GM23338 (cell line): ENCODE results near the gene CHSY1.

ENCODE experiments used
- CREB1 ChIP-seq: fragments of 250-450 bp; sonication (Bioruptor Pico); IDR thresholded peaks from 2 replicates; pipeline ENCODE4 v1.5.0; 2020; ENCODE audit warnings: low read depth, mild to moderate bottlenecking, moderate library complexity
- EZH2 ChIP-seq: fragments of 200-600 bp; sonication (generic); IDR thresholded peaks from one replicate; pipeline ENCODE4 v1.8.0; 2017; ENCODE audit warnings: antibody characterized with exemption, mild to moderate bottlenecking, low read depth; ENCODE audit not compliant: unreplicated experiment
- EZH2phosphoT487 ChIP-seq: fragments of 200-600 bp; sonication (generic); IDR thresholded peaks from one replicate; pipeline ENCODE4 v1.8.1; 2018; ENCODE audit warnings: antibody characterized with exemption; ENCODE audit not compliant: unreplicated experiment
- JUNB ChIP-seq: IDR thresholded peaks from one replicate; pipeline ENCODE4 v1.6.1; 2016; ENCODE audit warnings: antibody characterized with exemption; ENCODE audit not compliant: unreplicated experiment
- NANOG ChIP-seq: IDR thresholded peaks from 2 replicates; pipeline ENCODE4 v1.6.1; 2016; ENCODE audit warnings: antibody characterized with exemption, borderline replicate concordance
- POLR2AphosphoS5 ChIP-seq: IDR thresholded peaks from 2 replicates; pipeline ENCODE4 v1.6.1; 2016; ENCODE audit warnings: antibody characterized with exemption, low read depth
- STAT1 ChIP-seq: IDR thresholded peaks from one replicate; pipeline ENCODE4 v1.6.1; 2016; ENCODE audit warnings: antibody characterized with exemption; ENCODE audit not compliant: unreplicated experiment
- ZNF114 ChIP-seq: fragments of 250-450 bp; sonication (Bioruptor Pico); IDR thresholded peaks from 2 replicates; pipeline ENCODE4 v1.5.0; 2020; ENCODE audit warnings: mild to moderate bottlenecking, moderate library complexity
- ZNF331 ChIP-seq: fragments of 250-450 bp; sonication (Bioruptor Pico); IDR thresholded peaks from 2 replicates; pipeline ENCODE4 v1.5.0; 2020; ENCODE audit warnings: low read depth, mild to moderate bottlenecking, moderate library complexity
- TF ChIP-seq, protein P1 (sequence below), 2 experiments: fragments of 200-600 bp in 1 of 2; sonication (generic) in 1 of 2; conservative IDR thresholded peaks; 2 replicates each; pipeline versions ENCODE4 v1.5.1 to v1.6.1; 2016 to 2017; ENCODE audit warnings: antibody characterized with exemption in 2 of 2, low read depth in 2 of 2, mild to moderate bottlenecking in 2 of 2, moderate library complexity in 1 of 2
- TF ChIP-seq, protein P2 (sequence below): IDR thresholded peaks from 2 replicates; pipeline ENCODE4 v1.6.1; 2016; ENCODE audit warnings: antibody characterized with exemption
- TF ChIP-seq, protein P3 (sequence below): IDR thresholded peaks from one replicate; pipeline ENCODE4 v1.6.1; 2018; ENCODE audit warnings: antibody characterized with exemption; ENCODE audit not compliant: unreplicated experiment
- TF ChIP-seq, protein P4 (sequence below): fragments of 250-450 bp; sonication (Bioruptor Pico); IDR thresholded peaks from 2 replicates; pipeline ENCODE4 v1.5.0; 2020; ENCODE audit warnings: mild to moderate bottlenecking, moderate library complexity

DNA sequence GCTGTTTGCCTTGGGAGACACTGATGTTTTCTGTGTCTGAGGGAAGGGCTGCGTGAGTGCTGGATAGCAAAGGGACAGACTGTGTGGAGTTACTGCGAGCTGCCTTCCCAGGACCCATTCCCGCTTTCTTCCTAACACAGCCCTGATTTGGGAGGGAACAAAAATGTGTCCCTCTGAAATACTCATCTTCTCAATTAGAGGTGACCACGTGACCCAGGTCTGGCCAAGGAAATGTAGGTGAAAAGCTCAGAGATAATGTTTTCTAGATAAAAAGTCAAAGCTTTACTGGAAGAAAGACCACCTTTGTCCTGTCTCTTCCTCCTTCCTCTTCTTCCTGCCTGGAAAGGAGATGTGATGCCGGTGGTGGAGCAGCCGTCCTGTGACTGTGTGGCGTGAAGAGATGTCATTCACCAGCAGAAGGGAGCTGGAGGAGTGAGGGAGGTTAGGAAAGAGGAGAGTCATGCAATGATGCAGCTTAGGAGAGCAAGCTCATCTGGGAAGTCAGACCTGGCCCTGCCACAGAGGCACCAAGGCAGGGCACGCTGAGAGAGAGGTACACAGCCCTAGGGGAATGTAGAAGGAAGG is 105.6 kb downstream of the CHSY1 start:
- TF ChIP-seq, protein P1, sequence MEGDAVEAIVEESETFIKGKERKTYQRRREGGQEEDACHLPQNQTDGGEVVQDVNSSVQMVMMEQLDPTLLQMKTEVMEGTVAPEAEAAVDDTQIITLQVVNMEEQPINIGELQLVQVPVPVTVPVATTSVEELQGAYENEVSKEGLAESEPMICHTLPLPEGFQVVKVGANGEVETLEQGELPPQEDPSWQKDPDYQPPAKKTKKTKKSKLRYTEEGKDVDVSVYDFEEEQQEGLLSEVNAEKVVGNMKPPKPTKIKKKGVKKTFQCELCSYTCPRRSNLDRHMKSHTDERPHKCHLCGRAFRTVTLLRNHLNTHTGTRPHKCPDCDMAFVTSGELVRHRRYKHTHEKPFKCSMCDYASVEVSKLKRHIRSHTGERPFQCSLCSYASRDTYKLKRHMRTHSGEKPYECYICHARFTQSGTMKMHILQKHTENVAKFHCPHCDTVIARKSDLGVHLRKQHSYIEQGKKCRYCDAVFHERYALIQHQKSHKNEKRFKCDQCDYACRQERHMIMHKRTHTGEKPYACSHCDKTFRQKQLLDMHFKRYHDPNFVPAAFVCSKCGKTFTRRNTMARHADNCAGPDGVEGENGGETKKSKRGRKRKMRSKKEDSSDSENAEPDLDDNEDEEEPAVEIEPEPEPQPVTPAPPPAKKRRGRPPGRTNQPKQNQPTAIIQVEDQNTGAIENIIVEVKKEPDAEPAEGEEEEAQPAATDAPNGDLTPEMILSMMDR (conservative IDR thresholded peaks at IDR 0.05; ENCODE audit: low read depth in 2 of 2) = no peak
- TF ChIP-seq EZH2 = no peak
- TF ChIP-seq CREB1 (CRISPR knock-in tag) = no peak
- TF ChIP-seq POLR2AphosphoS5 = no peak
- TF ChIP-seq EZH2phosphoT487 = no peak
- TF ChIP-seq, protein P2, sequence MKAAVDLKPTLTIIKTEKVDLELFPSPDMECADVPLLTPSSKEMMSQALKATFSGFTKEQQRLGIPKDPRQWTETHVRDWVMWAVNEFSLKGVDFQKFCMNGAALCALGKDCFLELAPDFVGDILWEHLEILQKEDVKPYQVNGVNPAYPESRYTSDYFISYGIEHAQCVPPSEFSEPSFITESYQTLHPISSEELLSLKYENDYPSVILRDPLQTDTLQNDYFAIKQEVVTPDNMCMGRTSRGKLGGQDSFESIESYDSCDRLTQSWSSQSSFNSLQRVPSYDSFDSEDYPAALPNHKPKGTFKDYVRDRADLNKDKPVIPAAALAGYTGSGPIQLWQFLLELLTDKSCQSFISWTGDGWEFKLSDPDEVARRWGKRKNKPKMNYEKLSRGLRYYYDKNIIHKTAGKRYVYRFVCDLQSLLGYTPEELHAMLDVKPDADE = no peak
- TF ChIP-seq JUNB = no peak
- TF ChIP-seq ZNF331 (CRISPR knock-in tag) = no peak
- TF ChIP-seq, protein P3, sequence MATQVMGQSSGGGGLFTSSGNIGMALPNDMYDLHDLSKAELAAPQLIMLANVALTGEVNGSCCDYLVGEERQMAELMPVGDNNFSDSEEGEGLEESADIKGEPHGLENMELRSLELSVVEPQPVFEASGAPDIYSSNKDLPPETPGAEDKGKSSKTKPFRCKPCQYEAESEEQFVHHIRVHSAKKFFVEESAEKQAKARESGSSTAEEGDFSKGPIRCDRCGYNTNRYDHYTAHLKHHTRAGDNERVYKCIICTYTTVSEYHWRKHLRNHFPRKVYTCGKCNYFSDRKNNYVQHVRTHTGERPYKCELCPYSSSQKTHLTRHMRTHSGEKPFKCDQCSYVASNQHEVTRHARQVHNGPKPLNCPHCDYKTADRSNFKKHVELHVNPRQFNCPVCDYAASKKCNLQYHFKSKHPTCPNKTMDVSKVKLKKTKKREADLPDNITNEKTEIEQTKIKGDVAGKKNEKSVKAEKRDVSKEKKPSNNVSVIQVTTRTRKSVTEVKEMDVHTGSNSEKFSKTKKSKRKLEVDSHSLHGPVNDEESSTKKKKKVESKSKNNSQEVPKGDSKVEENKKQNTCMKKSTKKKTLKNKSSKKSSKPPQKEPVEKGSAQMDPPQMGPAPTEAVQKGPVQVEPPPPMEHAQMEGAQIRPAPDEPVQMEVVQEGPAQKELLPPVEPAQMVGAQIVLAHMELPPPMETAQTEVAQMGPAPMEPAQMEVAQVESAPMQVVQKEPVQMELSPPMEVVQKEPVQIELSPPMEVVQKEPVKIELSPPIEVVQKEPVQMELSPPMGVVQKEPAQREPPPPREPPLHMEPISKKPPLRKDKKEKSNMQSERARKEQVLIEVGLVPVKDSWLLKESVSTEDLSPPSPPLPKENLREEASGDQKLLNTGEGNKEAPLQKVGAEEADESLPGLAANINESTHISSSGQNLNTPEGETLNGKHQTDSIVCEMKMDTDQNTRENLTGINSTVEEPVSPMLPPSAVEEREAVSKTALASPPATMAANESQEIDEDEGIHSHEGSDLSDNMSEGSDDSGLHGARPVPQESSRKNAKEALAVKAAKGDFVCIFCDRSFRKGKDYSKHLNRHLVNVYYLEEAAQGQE = no peak
- TF ChIP-seq NANOG = no peak
- no peak for TF ChIP-seq ZNF114 (CRISPR knock-in tag)
- no peak for TF ChIP-seq STAT1
- TF ChIP-seq, protein P4, sequence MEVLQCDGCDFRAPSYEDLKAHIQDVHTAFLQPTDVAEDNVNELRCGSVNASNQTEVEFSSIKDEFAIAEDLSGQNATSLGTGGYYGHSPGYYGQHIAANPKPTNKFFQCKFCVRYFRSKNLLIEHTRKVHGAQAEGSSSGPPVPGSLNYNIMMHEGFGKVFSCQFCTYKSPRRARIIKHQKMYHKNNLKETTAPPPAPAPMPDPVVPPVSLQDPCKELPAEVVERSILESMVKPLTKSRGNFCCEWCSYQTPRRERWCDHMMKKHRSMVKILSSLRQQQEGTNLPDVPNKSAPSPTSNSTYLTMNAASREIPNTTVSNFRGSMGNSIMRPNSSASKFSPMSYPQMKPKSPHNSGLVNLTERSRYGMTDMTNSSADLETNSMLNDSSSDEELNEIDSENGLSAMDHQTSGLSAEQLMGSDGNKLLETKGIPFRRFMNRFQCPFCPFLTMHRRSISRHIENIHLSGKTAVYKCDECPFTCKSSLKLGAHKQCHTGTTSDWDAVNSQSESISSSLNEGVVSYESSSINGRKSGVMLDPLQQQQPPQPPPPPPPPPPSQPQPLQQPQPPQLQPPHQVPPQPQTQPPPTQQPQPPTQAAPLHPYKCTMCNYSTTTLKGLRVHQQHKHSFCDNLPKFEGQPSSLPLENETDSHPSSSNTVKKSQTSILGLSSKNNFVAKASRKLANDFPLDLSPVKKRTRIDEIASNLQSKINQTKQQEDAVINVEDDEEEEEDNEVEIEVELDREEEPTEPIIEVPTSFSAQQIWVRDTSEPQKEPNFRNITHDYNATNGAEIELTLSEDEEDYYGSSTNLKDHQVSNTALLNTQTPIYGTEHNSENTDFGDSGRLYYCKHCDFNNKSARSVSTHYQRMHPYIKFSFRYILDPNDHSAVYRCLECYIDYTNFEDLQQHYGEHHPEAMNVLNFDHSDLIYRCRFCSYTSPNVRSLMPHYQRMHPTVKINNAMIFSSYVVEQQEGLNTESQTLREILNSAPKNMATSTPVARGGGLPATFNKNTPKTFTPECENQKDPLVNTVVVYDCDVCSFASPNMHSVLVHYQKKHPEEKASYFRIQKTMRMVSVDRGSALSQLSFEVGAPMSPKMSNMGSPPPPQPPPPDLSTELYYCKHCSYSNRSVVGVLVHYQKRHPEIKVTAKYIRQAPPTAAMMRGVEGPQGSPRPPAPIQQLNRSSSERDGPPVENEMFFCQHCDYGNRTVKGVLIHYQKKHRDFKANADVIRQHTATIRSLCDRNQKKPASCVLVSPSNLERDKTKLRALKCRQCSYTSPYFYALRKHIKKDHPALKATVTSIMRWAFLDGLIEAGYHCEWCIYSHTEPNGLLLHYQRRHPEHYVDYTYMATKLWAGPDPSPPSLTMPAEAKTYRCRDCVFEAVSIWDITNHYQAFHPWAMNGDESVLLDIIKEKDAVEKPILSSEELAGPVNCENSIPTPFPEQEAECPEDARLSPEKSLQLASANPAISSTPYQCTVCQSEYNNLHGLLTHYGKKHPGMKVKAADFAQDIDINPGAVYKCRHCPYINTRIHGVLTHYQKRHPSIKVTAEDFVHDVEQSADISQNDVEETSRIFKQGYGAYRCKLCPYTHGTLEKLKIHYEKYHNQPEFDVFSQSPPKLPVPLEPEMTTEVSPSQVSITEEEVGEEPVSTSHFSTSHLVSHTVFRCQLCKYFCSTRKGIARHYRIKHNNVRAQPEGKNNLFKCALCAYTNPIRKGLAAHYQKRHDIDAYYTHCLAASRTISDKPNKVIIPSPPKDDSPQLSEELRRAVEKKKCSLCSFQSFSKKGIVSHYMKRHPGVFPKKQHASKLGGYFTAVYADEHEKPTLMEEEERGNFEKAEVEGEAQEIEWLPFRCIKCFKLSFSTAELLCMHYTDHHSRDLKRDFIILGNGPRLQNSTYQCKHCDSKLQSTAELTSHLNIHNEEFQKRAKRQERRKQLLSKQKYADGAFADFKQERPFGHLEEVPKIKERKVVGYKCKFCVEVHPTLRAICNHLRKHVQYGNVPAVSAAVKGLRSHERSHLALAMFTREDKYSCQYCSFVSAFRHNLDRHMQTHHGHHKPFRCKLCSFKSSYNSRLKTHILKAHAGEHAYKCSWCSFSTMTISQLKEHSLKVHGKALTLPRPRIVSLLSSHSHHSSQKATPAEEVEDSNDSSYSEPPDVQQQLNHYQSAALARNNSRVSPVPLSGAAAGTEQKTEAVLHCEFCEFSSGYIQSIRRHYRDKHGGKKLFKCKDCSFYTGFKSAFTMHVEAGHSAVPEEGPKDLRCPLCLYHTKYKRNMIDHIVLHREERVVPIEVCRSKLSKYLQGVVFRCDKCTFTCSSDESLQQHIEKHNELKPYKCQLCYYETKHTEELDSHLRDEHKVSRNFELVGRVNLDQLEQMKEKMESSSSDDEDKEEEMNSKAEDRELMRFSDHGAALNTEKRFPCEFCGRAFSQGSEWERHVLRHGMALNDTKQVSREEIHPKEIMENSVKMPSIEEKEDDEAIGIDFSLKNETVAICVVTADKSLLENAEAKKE (CRISPR knock-in tag) = no peak
